NCI-H524 treated with DMSO at 0.1 percent for 48 hours (cell line): Measurements from ENCODE around the gene CACFD1.

Source experiments
- DNase-seq: peaks from one replicate; lab custom pipeline; 2025; lab: John Stamatoyannopoulos, UW

CACFD1 gene

DNA sequence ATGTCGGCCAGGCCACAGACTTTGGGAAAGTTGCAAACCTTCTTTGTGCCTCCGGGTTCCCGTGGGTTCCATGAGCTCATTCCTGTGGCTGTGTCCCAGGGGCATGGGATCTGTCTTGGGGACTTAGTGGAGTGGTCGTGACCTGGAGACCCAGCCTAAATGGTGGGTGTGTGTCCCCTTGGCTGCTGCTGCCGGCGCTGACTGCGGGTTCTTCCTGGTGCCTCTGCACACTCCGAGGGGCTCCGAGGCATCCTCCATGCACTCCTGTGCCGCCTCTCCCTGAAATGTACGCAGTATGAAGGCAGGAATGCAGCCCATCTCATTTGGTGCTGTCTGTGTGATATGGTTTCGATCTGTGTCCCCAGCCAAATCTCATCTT lies 40.1 kb downstream of the CACFD1 start:
- no peak for DNase-seq

DNA sequence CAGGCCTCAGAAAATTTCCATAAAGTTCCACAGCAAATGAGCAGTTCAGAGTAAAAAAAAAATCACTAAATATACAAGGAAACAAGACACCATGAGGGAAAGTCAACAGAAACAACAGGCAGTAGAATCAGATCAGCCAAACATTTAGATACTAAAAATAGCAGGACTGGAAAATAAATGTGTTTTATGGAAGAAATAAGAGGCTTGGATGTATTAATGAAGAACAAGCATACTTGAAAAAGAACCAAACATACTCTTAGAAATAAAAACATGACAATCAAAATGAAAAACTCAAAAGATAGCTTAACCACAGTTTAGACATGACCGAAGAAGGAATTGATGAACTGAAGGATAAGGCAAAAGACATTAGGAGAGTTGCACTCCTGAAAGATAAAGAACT lies 42.3 kb downstream of the CACFD1 start:
- no peak for DNase-seq

DNA sequence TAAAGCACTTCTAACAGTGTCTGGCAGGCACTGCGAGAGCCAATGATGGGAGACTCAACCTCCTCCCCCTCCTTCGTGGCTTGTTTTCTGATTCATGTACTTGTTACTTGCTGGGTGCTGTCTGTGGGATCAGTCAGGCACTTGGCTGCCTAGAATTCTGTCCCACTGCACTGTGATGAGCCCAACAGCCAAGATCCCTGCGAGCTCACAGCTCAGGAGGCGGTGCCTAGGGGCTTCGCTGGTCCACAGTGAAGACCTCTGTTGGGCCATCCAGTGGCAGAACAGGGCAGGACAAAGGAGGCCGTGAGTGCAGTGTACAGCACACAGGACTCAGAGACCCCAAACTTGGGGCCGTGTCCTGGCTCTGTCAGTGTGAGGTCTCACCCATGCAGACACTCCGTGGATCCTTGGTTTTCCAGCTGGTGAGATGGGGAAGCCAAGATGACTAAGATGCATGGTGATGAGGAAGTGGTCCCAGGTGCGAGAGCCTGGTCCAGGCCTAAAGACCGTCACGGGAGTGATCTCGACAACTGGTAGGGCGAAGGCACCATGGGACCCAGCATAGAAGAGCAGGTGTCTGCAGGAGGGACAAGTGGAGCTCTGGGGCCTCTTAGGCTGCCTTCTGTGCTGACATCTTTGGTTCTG lies 45.5 kb downstream of the CACFD1 start:
- DNase-seq: no peak

DNA sequence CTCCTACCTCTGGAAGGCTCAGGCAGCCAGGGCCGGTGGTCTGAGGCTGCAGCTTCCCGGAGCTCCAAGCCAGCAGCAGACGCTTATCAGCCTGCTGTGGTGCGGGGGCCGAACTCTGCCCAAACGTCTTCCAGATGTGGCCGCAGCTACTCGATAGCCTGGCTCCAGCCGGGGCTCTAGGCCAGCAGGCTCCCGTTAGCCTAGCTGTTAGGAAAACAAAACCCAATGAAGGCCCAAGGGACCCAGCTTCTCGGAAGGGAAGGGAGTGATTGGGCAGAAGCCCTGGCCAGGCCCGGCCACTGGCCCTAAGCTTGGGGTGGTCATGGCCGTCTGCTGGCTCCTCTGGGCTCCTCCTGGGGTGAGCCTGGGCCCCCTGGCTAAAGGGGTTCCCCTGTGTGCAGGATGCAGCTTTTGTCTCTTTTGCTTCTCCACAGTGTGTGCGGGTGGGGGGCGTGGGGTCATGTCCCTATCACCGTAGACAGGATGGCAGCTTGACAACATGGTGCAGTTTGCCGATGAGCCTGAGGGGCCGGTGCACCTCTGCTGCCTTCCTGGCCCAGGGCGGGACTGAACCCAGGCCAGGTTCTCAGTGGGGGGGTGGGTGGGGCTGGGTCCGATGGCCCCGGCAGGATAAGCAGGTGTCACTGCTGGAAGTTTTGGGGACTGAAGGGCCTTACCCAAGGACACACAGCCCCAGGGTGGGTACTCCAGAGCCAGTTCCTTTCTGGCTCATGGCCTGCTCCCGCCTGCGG lies 46.3 kb downstream of the CACFD1 start:
- DNase-seq: no peak

GRCh38 chr9:133506653-133507038 lies 46.9 kb downstream of the CACFD1 start:
- no peak for DNase-seq

DNA sequence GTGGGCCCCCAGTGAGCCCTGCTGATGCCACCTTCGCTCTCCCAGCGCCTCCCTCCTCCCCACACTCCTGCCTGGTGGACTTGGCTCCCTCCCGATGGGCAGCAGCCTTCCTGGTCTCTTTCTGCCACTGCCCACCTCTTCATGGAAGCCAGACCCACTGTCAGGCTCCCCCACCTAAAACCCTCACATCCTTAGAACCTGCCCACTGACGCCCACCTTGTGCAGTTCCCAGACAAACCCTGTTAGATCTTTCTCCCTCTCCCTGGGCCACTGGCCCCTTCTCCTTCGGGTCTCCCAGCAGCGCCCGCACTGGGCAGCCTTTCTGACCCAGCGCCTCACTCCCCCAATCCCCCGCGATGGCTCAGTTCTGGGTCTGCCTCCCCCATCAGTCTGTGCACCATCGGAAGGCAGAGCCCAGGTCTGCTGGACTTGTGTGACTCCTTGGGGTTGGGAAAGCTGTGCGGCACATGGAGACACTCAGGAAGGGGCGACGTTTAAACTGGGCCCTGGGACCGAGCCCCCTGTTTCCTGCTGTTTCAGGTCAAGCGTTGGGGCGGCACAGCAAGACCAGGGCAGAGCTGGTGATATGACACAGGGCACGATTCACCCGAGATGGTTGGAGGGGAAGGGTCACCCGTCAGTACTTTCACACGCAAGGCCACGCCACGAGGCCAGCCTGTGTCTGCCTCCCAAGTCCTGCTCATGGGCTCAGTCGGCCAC lies 47.6 kb downstream of the CACFD1 start:
- DNase-seq: no peak

DNA sequence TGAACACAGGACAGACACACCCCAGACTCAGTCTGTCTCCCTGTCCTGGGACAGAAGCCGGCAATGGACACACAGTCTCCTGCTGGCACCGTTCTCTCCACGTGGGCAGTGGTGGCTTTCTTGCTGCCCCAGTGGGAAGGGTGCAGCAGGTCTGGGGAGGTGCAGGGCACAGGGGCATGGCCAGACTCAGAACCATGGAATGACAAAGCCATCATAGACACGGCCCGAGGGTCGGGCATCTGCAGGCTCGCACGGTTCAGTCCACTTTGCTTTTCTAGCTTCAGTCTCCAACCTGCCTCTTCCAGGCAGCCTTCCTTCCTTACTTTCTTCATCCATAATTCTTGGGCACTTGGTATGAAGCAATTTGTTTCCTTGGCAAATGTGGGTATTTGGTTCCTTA lies 48.3 kb downstream of the CACFD1 start:
- no peak for DNase-seq

GRCh38 chr9:133509179-133510083 lies 49.7 kb downstream of the CACFD1 start:
- DNase-seq: no peak

- DNase-seq: no peak
Observed at GRCh38 chr9:133510926-133511505, 51.2 kb downstream of the CACFD1 start.

- no peak for DNase-seq
Observed at GRCh38 chr9:133511607-133512006, 51.8 kb downstream of the CACFD1 start.

DNA sequence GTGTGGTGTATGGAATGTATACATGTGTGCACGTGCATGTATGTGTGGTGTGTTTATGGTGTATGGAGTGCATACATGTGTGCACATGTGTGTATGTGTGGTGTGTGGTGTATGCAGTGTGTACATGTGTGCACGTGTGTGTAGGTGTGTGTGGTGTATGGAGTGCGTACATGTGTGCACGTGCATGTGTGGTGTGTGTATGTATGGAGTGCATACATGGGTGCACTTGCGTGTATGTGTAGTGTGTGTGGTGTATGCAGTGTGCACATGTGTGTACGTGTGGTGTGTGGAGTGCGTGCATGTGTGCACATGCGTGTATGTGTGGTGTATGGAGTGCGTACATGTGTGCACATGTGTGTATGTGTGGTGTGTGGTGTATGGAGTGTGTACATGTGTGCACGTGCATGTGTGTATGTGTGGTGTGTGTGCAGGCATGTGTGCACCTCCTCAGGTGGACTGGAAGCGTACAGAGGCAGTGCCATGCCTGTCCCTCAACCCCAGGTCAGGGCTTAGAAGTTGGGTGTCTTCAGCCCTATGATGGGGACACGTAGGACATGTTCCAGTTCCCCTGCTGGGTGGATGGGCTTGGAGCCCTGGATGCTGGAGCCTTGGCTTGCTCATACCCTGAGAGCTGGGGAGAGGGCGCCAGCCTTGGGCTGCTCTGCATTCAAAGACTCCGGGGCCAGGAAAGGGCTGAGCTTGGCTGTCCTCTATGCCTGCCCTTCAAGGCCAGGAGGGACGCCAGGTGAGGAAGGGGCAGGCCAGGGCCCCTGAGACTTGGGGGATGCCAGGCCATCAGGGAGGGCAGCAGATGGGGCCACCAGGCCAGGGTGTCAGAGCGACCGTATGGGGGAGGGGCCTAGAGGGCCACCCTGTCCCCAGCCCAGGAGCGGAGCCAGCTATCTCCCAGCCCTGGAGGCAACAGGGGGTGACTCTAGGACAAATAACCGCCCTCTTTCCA lies 52.8 kb downstream of the CACFD1 start:
- no peak for DNase-seq

- DNase-seq: no peak
Observed at GRCh38 chr9:133513214-133514100, 53.7 kb downstream of the CACFD1 start.

- no peak for DNase-seq
Observed at GRCh38 chr9:133514460-133515239, 54.9 kb downstream of the CACFD1 start.

GRCh38 chr9:133515240-133515610 lies 55.4 kb downstream of the CACFD1 start:
- no peak for DNase-seq

GRCh38 chr9:133515615-133516255 lies 56.0 kb downstream of the CACFD1 start:
- no peak for DNase-seq

DNA sequence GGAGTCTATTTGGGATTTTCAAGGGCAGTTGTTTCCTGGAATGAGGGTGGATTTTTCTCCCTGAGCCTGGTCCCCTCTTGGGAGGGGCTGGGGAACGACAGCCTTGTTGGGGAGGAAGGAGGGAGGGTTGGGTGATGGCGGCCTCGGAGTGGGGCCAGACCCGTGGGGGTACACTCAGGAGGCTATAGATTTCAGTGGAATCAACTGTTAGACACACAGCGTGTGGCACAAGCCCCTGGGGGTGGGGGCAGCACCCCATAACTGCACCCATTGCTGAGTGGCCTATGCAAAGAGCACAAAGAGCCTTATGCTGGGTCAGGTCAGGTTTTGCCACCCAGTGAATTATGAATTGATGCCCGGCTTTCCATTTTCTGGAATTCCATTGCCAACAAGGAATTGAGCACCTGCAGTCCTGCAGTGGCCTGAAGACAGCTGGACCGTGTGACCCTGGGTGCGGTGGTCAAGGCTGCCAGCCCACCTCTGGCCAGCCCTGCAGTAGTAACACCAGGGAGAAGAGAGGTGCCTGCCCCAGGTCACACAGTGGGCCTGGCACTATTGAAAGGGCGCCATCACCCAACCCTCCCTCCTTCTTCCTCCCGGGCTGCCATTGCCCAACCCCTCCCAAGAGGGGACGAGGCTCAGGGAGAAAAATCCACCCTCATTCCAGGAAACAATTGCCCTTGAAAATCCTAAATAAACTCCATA lies 56.6 kb downstream of the CACFD1 start:
- no peak for DNase-seq

DNA sequence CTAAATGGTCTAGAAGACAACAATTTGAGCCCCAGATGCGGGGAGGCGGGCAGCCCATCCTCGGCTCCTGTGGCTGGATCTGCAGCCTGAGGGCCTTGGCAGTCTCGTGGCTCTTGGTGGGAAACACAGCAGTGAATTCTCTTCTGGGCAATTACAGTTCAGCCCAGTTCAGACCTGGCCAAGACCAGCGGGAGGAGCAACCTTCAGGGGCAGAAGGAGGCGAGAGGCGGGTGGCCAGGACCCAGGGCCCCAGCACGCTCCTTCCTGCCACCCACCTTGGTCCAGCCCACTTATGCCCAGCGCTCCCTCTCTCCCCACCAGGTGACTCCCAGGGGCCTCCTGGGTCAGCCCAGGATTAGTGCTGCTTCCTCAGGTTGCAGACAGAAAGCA lies 57.2 kb downstream of the CACFD1 start:
- DNase-seq: no peak

- no peak for DNase-seq
Observed at GRCh38 chr9:133517711-133518110, 57.9 kb downstream of the CACFD1 start.
